ENCODE data around the gene HTR3B.

Gene HTR3B

GRCh38 chr11:113991718-113992458, 87.3 kb downstream of the HTR3B start:
- DNase-seq (ENCODE audit: low spot score), result no peak

- no peak for DNase-seq (ENCODE audit: low spot score)
Observed at GRCh38 chr11:113992459-113993110, 88.0 kb downstream of the HTR3B start.

GRCh38 chr11:113994077-113994954, 89.7 kb downstream of the HTR3B start:
- DNase-seq (ENCODE audit: low spot score), result peak; percentile 62

Data from AG20443 (cell line).